ENCODE results near the gene FAAP20. TPM values are rescaled to one million over a fixed set of nuclear protein-coding genes. Genes with fewer than 3 reads are reported as not detected.
A peak's percentile ranks its signal among the peaks of the same experiment; 100 is the strongest.

The FAAP20 gene
- total RNA-seq, 1 donor from 2014 or later = 93.7 TPM

- H3K27me3 Mint-ChIP-seq (ENCODE audit: low read depth) = no peaks in the 10 kb centered on the region
- H3K9me3 Mint-ChIP-seq = no peaks in the 10 kb centered on the region
- no peak for DNase-seq (ENCODE audit: low read depth, low spot score)
Measured at GRCh38 chr1:2215329-2215728, 20.8 kb upstream of the FAAP20 start.

GRCh38 chr1:2214541-2215241 lies 20.1 kb upstream of the FAAP20 start:
- no peak overlapping the region for H3K4me3 Mint-ChIP-seq
- no peak for DNase-seq (ENCODE audit: low read depth, low spot score)
- no peaks in the 10 kb centered on the region for H3K36me3 Mint-ChIP-seq (ENCODE audit: low read depth)
- no peaks in the 10 kb centered on the region for H3K9me3 Mint-ChIP-seq
- H3K27me3 Mint-ChIP-seq (ENCODE audit: low read depth) = no peaks in the 10 kb centered on the region
- no peaks in the 10 kb centered on the region for H3K4me1 Mint-ChIP-seq
- no peak for TF ChIP-seq CTCF (conservative IDR thresholded peaks at IDR 0.05)
- H3K27ac Mint-ChIP-seq (ENCODE audit: unreplicated experiment) = no peak overlapping the region

More at GRCh38 chr1:2215329-2215728, 20.8 kb upstream of the FAAP20 start:
- Mint-ChIP-seq H3K4me1 (no peaks in the 10 kb centered on the region), H3K4me3 (no peak overlapping the region), H3K27ac (ENCODE audit: unreplicated experiment) (no peak overlapping the region), H3K36me3 (ENCODE audit: low read depth) (no peaks in the 10 kb centered on the region)
- TF ChIP-seq CTCF (conservative IDR thresholded peaks at IDR 0.05) = no peak

GRCh38 chr1:2213576-2214505 lies 19.3 kb upstream of the FAAP20 start:
- Mint-ChIP-seq H3K4me1 (peaks cover 4% of the 10 kb centered on the region), H3K9me3 (no peaks in the 10 kb centered on the region), H3K4me3 (no peak overlapping the region), H3K27me3 (ENCODE audit: low read depth) (no peaks in the 10 kb centered on the region), H3K36me3 (ENCODE audit: low read depth) (no peaks in the 10 kb centered on the region), H3K27ac (ENCODE audit: unreplicated experiment) (no peak overlapping the region)
- no peak for DNase-seq (ENCODE audit: low read depth, low spot score)
- no peak for TF ChIP-seq CTCF (conservative IDR thresholded peaks at IDR 0.05)

- Mint-ChIP-seq H3K27ac (ENCODE audit: unreplicated experiment) (peak overlapping the region; percentile 98), H3K27me3 (ENCODE audit: low read depth) (no peaks in the 10 kb centered on the region), H3K4me1 (peaks cover 4% of the 10 kb centered on the region), H3K9me3 (no peaks in the 10 kb centered on the region), H3K4me3 (peak overlapping the region; percentile 65), H3K36me3 (ENCODE audit: low read depth) (no peaks in the 10 kb centered on the region)
- peak; percentile 48 for TF ChIP-seq CTCF (conservative IDR thresholded peaks at IDR 0.05)
- DNase-seq (ENCODE audit: low read depth, low spot score) = peak; percentile 69
Measured at GRCh38 chr1:2212532-2213491, 18.2 kb upstream of the FAAP20 start.

- Mint-ChIP-seq H3K36me3 (ENCODE audit: low read depth) (no peaks in the 10 kb centered on the region), H3K27me3 (ENCODE audit: low read depth) (no peaks in the 10 kb centered on the region), H3K27ac (ENCODE audit: unreplicated experiment) (peak overlapping the region; percentile 98), H3K4me1 (peaks cover 6% of the 10 kb centered on the region), H3K4me3 (no peak overlapping the region), H3K9me3 (no peaks in the 10 kb centered on the region)
- DNase-seq (ENCODE audit: low read depth, low spot score) = no peak
- no peak for TF ChIP-seq CTCF (conservative IDR thresholded peaks at IDR 0.05)
Measured at GRCh38 chr1:2212274-2212531, 17.6 kb upstream of the FAAP20 start.
